B cell (primary cell): ENCODE measurements around the gene ZNF469. TPM values are rescaled to one million over a fixed set of nuclear protein-coding genes. Genes with fewer than 3 reads are reported as not detected.

Experiments
- ATAC-seq: fragments of 200-7000 bp; cut with Tn5 transposase; one replicate; pipeline ENCODE4 v1.10.0; 2021; ENCODE audit warnings: low read depth, mild to moderate bottlenecking, moderate number of reproducible peaks, moderate library complexity
- CTCF ChIA-PET: fragments of 350-600 bp; sonication (Branson Sonifier 250); formaldehyde crosslinking; loops from one replicate; lab custom pipeline; 2021; ENCODE audit warnings: antibody characterized with exemption, inconsistent platforms; lab: Charles Lee
- POLR2A ChIA-PET: fragments of 350-600 bp; sonication (Branson Sonifier 250); formaldehyde crosslinking; loops from one replicate; lab custom pipeline; 2021; ENCODE audit warnings: antibody characterized with exemption; lab: Charles Lee
- DNase-seq: peaks from one replicate; pipeline ENCODE4 v3.0.0; 2013
- H2AFZ ChIP-seq: 2 replicates; pipeline ENCODE4 v1.6.1; 2012; ENCODE audit warnings: mild to moderate bottlenecking, low read depth, low read length; ENCODE audit not compliant: insufficient read depth, poor library complexity, severe bottlenecking
- H3K27ac ChIP-seq, 2 donors: 1 replicate in 1 of 2; 2 replicates in 1 of 2; pipeline ENCODE4 v1.5.1; 2012 to 2013; ENCODE audit warnings: low read length in 2 of 2, mild to moderate bottlenecking in 2 of 2, moderate library complexity in 1 of 2
- H3K27me3 ChIP-seq, 4 experiments: fragments of 200-600 bp in 1 of 4; sonication (generic) in 1 of 4; replicated peaks in 1 of 4; 1 replicate in 2 of 4; 2 replicates in 2 of 4; pipeline versions ENCODE4 v1.6.1 to v1.7.0; 2013 to 2016; ENCODE audit warnings: low read length in 3 of 4, mild to moderate bottlenecking in 2 of 4, mixed read lengths in 1 of 4, moderate library complexity in 1 of 4; ENCODE audit not compliant: insufficient read depth in 4 of 4, control insufficient read depth in 3 of 4; ENCODE audit errors: control extremely low read depth in 1 of 4
- H3K36me3 ChIP-seq, 2 experiments: replicated peaks in 1 of 2; 1 replicate in 1 of 2; 2 replicates in 1 of 2; pipeline versions ENCODE4 v1.6.1 to v1.7.1; 2013; ENCODE audit warnings: low read length in 1 of 2; ENCODE audit not compliant: insufficient read depth in 2 of 2, control insufficient read depth in 1 of 2; ENCODE audit errors: control extremely low read depth in 1 of 2, extremely low read depth in 1 of 2
- H3K4me1 ChIP-seq, 2 donors: fragments of 200-600 bp in 1 of 2; sonication (generic) in 1 of 2; 1 replicate in 1 of 2; 2 replicates in 1 of 2; pipeline versions ENCODE4 v1.5.1 to v1.6.1; 2013 to 2017; ENCODE audit warnings: low read length in 2 of 2; ENCODE audit not compliant: control insufficient read depth in 2 of 2, insufficient read depth in 2 of 2
- H3K4me2 ChIP-seq: replicated peaks from 2 replicates; pipeline ENCODE3; 2012; ENCODE audit warnings: mild to moderate bottlenecking, low read depth, low read length; ENCODE audit not compliant: poor library complexity, severe bottlenecking
- H3K4me3 ChIP-seq, 5 experiments: fragments of 200-600 bp in 1 of 5; sonication (generic) in 1 of 5; 1 replicate in 3 of 5; 2 replicates in 2 of 5; pipeline versions ENCODE4 v1.5.1 to v1.7.0; 2011 to 2016; ENCODE audit warnings: low read length in 4 of 5, mild to moderate bottlenecking in 4 of 5, low read depth in 2 of 5, control low read depth in 1 of 5, moderate library complexity in 1 of 5; ENCODE audit not compliant: insufficient read depth in 1 of 5; ENCODE audit errors: control extremely low read depth in 1 of 5, extremely low read depth in 1 of 5
- H3K79me2 ChIP-seq: fragments of 200-600 bp; sonication (generic); one replicate; pipeline ENCODE4 v1.6.0; 2016; ENCODE audit warnings: low read length; ENCODE audit not compliant: control insufficient read depth, insufficient read depth
- H3K9ac ChIP-seq: fragments of 200-600 bp; sonication (generic); 2 replicates; pipeline ENCODE4 v1.6.1; 2017; ENCODE audit warnings: mild to moderate bottlenecking, low read length, moderate library complexity
- H3K9me3 ChIP-seq, 3 donors: one replicate each; pipeline versions ENCODE4 v1.6.1 to v1.7.1; 2013; ENCODE audit warnings: low read length in 2 of 3; ENCODE audit not compliant: control insufficient read depth in 2 of 3, insufficient read depth in 1 of 3; ENCODE audit errors: control extremely low read depth in 1 of 3
- H4K20me1 ChIP-seq: 2 replicates; pipeline ENCODE4 v1.6.0; 2012; ENCODE audit warnings: mild to moderate bottlenecking, low read length; ENCODE audit not compliant: insufficient read depth, control insufficient read depth, poor library complexity, severe bottlenecking
- H3K27ac Mint-ChIP-seq: one replicate; pipeline ENCODE4 v1.8.0; 2021; ENCODE audit warnings: mixed read lengths
- H3K27me3 Mint-ChIP-seq: one replicate; pipeline ENCODE4 v1.8.0; 2021; ENCODE audit warnings: mixed read lengths
- H3K4me1 Mint-ChIP-seq: one replicate; pipeline ENCODE4 v1.8.0; 2021; ENCODE audit warnings: mixed read lengths
- H3K4me3 Mint-ChIP-seq: one replicate; pipeline ENCODE4 v1.8.0; 2021; ENCODE audit warnings: mixed read lengths
- H3K9me3 Mint-ChIP-seq: one replicate; pipeline ENCODE4 v1.8.0; 2022; ENCODE audit warnings: mixed read lengths; ENCODE audit not compliant: insufficient read depth
- CTCF ChIP-seq: fragments of 200-600 bp; IDR thresholded peaks from one replicate; pipeline ENCODE4 v1.8.0; 2022; ENCODE audit warnings: antibody characterized with exemption, mild to moderate bottlenecking
- EZH2 ChIP-seq: IDR thresholded peaks from 2 replicates; pipeline ENCODE4 v1.6.1; 2012; ENCODE audit warnings: borderline replicate concordance, low read depth, mild to moderate bottlenecking, moderate library complexity, low read length; ENCODE audit not compliant: insufficient read depth, poor library complexity, severe bottlenecking
- WGBS: methylation state at CpG from one replicate; pipeline ENCODE4 v1.1.5; 2013; ENCODE audit warnings: missing lambda C conversion rate; ENCODE audit not compliant: insufficient coverage; 5-methylcytosine and 5-hydroxymethylcytosine counted together
- intact Hi-C: fragments of 100-400 bp; cut with micrococcal nuclease; formaldehyde crosslinking; loops from one replicate; pipeline ENCODE4 v1.10.0; 2022
- polyA plus RNA-seq: library from polyadenylated mRNA; depleted of rRNA; stranded (reverse); fragments of >200 nt; gene quantifications from 2 replicates; pipeline ENCODE4 v1.2.3, GENCODE V29; 2012
- total RNA-seq, 2 donors: library from RNA; stranded (reverse); fragments of 120-200 nt in 1 of 2; gene quantifications; 1 replicate in 1 of 2; 2 replicates in 1 of 2; pipeline versions ENCODE4 v1.2.3 to v1.2.4, GENCODE V29; 2013 to 2022

ZNF469 gene
- total and polyA plus RNA-seq, 2 donors (not counting 1 experiment from before 2014, with no cell fraction given): 0.25 to 5.9 TPM

GRCh38 chr16:88380099-88380498 is 2.7 kb upstream of the ZNF469 start:
- 86% methylated on average over 7 of the region's 7 CpGs for WGBS
- no peak overlapping the region for H3K27ac Mint-ChIP-seq
- CTCF ChIA-PET: no interaction called here
- no peak overlapping the region for H3K9ac ChIP-seq
- no peaks in the 10 kb centered on the region for H3K9me3 Mint-ChIP-seq
- peaks cover 9% of the 10 kb centered on the region for H3K4me1 Mint-ChIP-seq
- no peak overlapping the region for H3K4me3 Mint-ChIP-seq
- no peak overlapping the region for H3K27ac ChIP-seq
- peaks cover 0 to 24% (median 0%) of the 10 kb centered on the region in 3 donors for H3K9me3 ChIP-seq
- DNase-seq (no peak), ATAC-seq (no peak)
- TF ChIP-seq CTCF (no peak), EZH2 (no peak)
- H4K20me1 ChIP-seq: no peaks in the 10 kb centered on the region
- H2AFZ ChIP-seq: no peak overlapping the region
- POLR2A ChIA-PET: no interaction called here
- peaks cover 22% of the 10 kb centered on the region for H3K27me3 Mint-ChIP-seq
- H3K27me3 ChIP-seq: peaks cover 0 to 39% (median 14%) of the 10 kb centered on the region in 4 experiments
- H3K4me1 ChIP-seq: peaks cover 10 to 18% of the 10 kb centered on the region in 2 donors
- no peaks in the 10 kb centered on the region for H3K36me3 ChIP-seq
- intact Hi-C loops: no loop called here
- H3K4me2 ChIP-seq: no peak overlapping the region
- H3K4me3 ChIP-seq: no peak overlapping the region
- no peaks in the 10 kb centered on the region for H3K79me2 ChIP-seq

- no peak overlapping the region for H3K4me3 ChIP-seq
- no peaks in the 10 kb centered on the region for H3K36me3 ChIP-seq
- TF ChIP-seq EZH2: no peak
- TF ChIP-seq CTCF: no peak
- no peak for DNase-seq
- H3K4me2 ChIP-seq: no peak overlapping the region
- no peak for ATAC-seq
- Mint-ChIP-seq H3K4me3 (no peak overlapping the region), H3K27me3 (peaks cover 27% of the 10 kb centered on the region), H3K27ac (no peak overlapping the region), H3K9me3 (no peaks in the 10 kb centered on the region), H3K4me1 (peaks cover 9% of the 10 kb centered on the region)
- H3K9ac ChIP-seq: no peak overlapping the region
- H3K79me2 ChIP-seq: no peaks in the 10 kb centered on the region
- H2AFZ ChIP-seq: no peak overlapping the region
- intact Hi-C loops: no loop called here
- WGBS: 84% methylated on average over 7 of the region's 7 CpGs
- ChIA-PET CTCF (no interaction called here), POLR2A (no interaction called here)
- no peaks in the 10 kb centered on the region for H4K20me1 ChIP-seq
- H3K4me1 ChIP-seq: peaks cover 10 to 18% of the 10 kb centered on the region in 2 donors
- no peak overlapping the region for H3K27ac ChIP-seq
- peaks cover 0 to 43% (median 16%) of the 10 kb centered on the region in 4 experiments for H3K27me3 ChIP-seq
- peaks cover 0 to 24% (median 0%) of the 10 kb centered on the region in 3 donors for H3K9me3 ChIP-seq
These were observed 2.1 kb upstream of the ZNF469 start for GRCh38 chr16:88380619-88381018.
